ENCODE results near the gene SFT2D2.
A peak's percentile ranks its signal among the peaks of the same experiment; 100 is the strongest.
"Not testable (repeated sequence)": the region's sequence is repeated elsewhere in the genome, so short reads cannot be mapped to it uniquely, and the experiment has no call there.

The SFT2D2 gene

DNA sequence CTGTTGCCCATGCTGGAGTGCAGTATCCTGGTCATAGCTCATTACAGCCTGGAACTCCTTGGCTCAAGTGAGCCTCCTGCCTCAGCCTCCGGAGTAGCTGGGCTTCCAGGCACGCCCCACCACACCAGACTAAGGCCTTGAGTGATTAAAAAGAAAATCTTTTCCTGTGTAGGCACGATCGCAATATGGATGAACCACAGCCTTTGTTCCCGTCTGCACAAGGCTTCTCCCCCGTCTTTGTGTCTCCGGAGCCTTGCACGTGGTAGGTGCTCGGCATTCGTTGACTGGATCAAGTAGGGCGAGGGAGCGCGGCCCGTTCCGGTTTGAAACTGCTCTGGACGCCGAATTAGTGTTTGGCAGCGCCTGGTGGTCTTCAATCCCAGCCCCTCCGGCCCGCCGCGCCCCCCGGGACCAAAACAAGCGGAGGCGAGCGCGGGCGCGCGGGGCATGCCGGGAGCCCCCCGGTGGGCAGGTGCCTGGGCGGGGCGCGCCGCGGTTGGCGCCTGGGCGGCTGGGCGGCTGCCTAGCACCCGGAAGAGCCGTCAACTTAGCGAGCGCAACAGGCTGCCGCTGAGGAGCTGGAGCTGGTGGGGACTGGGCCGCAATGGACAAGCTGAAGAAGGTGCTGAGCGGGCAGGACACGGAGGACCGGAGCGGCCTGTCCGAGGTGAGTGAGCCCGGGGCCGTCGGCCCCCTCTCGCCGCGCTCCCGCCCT, at the start of gene SFT2D2:
Gene SFT2D2, plus strand, starts transcription at position 529 of the 715 bp plus-strand sequence. Its CDS starts 76 bp downstream, at position 605.
- DNase-seq (ENCODE audit: low spot score) = peak; percentile 93
- in situ Hi-C loops (cut with MboI; ENCODE audit: low sequenced_read_pairs, unreplicated experiment) = no loop called here
- TF ChIP-seq, protein P1, sequence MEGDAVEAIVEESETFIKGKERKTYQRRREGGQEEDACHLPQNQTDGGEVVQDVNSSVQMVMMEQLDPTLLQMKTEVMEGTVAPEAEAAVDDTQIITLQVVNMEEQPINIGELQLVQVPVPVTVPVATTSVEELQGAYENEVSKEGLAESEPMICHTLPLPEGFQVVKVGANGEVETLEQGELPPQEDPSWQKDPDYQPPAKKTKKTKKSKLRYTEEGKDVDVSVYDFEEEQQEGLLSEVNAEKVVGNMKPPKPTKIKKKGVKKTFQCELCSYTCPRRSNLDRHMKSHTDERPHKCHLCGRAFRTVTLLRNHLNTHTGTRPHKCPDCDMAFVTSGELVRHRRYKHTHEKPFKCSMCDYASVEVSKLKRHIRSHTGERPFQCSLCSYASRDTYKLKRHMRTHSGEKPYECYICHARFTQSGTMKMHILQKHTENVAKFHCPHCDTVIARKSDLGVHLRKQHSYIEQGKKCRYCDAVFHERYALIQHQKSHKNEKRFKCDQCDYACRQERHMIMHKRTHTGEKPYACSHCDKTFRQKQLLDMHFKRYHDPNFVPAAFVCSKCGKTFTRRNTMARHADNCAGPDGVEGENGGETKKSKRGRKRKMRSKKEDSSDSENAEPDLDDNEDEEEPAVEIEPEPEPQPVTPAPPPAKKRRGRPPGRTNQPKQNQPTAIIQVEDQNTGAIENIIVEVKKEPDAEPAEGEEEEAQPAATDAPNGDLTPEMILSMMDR (IDR thresholded peaks at IDR 0.05; ENCODE audit: borderline replicate concordance, control extremely low read depth, extremely low read depth, insufficient read depth, missing control alignments) = no peak

DNA sequence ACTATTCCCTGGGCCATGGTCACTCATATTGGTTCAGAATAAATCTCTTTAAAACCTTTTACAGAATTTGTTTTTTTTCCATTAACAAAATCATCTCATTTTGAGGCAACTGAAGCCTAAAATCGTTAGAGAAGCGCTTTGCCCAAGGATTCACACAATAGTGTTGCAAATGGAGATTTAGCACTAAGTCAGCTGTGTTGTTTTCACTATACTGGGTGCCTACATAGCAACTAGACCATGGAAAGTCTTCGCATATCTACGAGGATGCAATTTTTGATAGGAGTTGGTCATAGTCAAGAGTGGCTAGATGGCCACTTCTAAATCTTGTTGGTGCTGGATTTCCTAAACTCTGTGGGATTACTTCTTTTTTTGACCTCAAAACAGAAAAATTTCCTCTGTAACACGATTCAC, 47.6 kb upstream of the SFT2D2 start:
- TF ChIP-seq, protein P1 (IDR thresholded peaks at IDR 0.05; ENCODE audit: borderline replicate concordance, control extremely low read depth, extremely low read depth, insufficient read depth, missing control alignments) = no peak
- peak; percentile 20 for DNase-seq (ENCODE audit: low spot score)
- in situ Hi-C loops (cut with MboI; ENCODE audit: low sequenced_read_pairs, unreplicated experiment) = no loop called here

DNA sequence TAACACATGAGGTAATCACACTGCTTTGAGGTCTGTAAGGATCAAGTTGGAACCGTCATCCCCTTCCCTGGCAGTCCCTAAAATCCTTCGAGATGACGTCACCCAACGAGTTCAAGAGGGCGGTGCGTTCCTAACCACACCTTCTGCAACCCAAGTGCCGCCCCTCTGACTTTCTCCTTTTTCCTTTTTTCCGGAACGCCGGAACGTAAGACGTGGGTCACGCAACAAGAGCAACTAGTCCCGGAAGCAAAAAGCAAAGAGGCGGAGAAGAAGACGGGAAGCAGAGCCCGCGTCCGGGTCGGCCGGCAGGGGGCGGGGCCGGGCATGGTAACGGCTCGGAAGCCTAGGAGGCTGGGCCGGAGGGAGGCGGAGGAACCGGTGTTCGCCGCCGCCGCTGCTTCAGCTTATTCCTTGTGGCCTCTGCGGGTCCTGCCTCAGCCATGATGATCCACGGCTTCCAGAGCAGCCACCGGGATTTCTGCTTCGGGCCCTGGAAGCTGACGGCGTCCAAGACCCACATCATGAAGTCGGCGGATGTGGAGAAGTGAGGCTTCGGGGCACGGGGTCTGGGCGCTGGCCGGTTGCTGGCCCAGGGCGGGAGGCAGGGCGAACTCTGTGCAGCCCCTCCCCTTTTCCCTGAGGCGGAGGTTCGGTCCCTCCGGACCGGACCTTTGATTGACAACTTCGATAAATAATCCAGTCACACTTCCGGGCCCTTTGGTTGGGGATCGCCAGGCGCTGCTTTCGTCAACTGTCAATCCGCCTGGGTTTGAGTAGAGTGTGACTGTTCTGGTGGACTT, 47.0 kb upstream of the SFT2D2 start, which contains the start of gene TIPRL:
Gene TIPRL, plus strand, starts transcription at position 325 of the 800 bp plus-strand sequence. Its CDS starts 116 bp downstream, at position 441.
- in situ Hi-C loops (cut with MboI; ENCODE audit: low sequenced_read_pairs, unreplicated experiment) = no loop called here

GRCh38 chr1:168179438-168180147, 46.2 kb upstream of the SFT2D2 start:
- DNase-seq (ENCODE audit: low spot score) = peak; percentile 39
- TF ChIP-seq, protein P1 (IDR thresholded peaks at IDR 0.05; ENCODE audit: borderline replicate concordance, control extremely low read depth, extremely low read depth, insufficient read depth, missing control alignments) = no peak
- in situ Hi-C loops (cut with MboI; ENCODE audit: low sequenced_read_pairs, unreplicated experiment) = no loop called here

More for the DNA sequence above, 47.0 kb upstream of the SFT2D2 start, which contains the start of gene TIPRL:
- TF ChIP-seq, protein P1 (IDR thresholded peaks at IDR 0.05; ENCODE audit: borderline replicate concordance, control extremely low read depth, extremely low read depth, insufficient read depth, missing control alignments) = peak; percentile 61
- DNase-seq (ENCODE audit: low spot score) = peak; percentile 92

DNA sequence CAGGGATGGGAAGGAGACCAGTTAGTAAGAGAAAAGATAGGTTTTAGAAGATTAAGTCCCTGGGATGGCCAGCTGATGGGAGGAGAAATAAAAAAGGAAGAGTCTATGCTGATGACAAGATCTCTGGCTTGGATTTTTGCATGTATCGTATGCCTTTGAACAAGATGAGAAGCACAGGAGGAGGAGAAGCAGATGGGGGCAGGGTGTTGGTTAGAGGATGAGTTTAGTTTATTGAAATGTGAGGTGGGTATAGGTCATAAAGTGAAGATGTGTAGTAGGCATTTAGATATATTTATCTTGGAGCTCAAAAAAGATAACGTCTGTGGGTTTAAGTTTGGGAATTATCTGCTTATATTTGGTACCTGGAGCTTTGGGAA, 45.7 kb upstream of the SFT2D2 start:
- no peak for DNase-seq (ENCODE audit: low spot score)
- TF ChIP-seq, protein P1 (IDR thresholded peaks at IDR 0.05; ENCODE audit: borderline replicate concordance, control extremely low read depth, extremely low read depth, insufficient read depth, missing control alignments) = no peak
- in situ Hi-C loops (cut with MboI; ENCODE audit: low sequenced_read_pairs, unreplicated experiment) = no loop called here

GRCh38 chr1:168181063-168181720, 44.6 kb upstream of the SFT2D2 start:
- in situ Hi-C loops (cut with MboI; ENCODE audit: low sequenced_read_pairs, unreplicated experiment); DNase-seq (ENCODE audit: low spot score): not testable (repeated sequence)
